Stimulated activated CD4-positive, alpha-beta T cell treated with anti-CD3 and anti-CD28 coated beads, Interleukin-2, amount 100 ng/mL, for 24 hours (primary cell): ENCODE data around the gene REST.
A peak's percentile ranks its signal among the peaks of the same experiment; 100 is the strongest.

ENCODE experiments used
- DNase-seq, 2 donors: peaks; one replicate each; pipeline ENCODE4 v3.0.0-alpha.2; 2020

The REST gene

DNA sequence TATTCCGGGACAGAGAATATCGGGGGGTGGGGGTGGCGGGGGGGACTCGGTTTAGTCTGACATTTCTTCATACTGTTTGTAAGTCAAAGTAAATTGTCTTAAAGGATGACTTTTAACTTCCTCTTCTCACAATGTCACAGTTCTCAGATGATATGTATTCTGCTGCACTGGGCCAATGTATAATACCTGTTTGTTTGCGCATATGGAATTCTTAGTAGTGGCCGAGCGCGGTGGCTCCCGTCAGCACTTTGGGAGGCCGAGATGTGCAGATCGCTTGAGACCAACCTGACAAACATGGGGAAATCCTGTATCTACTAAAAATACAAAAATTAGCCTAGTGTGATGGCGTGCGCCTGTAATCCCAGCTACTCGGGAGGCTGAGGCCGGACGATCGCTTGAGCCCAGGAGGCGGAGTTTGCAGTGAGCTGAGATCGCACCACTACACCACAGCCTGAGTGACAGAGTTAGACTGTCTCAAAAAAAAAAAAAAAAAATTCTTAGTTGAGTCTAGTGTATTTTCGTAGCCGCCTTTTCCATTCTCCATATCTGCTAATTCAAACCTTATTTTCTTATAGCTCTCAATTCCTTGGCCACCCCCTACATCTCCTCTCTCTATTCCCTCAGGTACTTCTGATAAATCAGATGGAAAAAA, 71.8 kb downstream of the REST start:
- DNase-seq: peak; percentile 50 to 61

DNA sequence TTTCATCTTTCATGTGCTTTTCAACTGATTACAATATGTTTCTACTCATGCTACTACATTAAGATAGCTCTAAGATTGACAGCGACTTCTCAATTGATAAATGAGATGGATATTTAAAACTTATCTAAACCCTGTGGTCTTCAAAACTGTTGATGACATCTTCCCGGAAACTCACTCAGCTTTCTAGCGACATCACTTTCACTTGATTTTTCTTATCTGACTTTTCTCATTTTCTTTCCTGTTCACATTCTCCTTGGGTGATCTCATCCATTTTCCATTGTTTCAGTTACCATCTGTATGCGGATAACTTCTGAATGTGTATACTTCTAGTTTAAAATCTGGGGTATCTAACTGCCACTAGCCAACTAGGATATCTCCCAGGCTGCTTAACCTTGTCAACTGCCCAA, 74.1 kb downstream of the REST start:
- no peak for DNase-seq

- DNase-seq: no peak
Observed at GRCh38 chr4:56986192-56986591, 78.5 kb downstream of the REST start.

DNA sequence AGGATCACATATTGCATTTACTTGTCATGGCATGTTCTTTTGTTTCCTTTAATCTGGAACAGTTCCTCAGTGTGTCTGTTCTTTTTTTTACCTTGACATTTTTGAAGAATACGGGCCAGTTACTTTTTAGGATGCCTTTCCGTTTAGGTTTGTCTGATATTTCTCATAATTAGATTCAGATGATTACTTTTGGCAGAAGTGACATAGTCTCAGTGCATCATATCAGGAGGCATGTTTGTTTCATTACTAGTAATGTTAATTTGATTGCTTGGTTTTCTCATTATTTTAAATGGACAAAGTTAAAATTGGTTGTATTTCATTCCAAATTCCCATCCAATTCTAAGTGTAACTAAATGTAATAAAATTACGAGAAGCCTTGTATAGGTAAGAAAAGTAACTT, 79.3 kb downstream of the REST start:
- no peak for DNase-seq

DNA sequence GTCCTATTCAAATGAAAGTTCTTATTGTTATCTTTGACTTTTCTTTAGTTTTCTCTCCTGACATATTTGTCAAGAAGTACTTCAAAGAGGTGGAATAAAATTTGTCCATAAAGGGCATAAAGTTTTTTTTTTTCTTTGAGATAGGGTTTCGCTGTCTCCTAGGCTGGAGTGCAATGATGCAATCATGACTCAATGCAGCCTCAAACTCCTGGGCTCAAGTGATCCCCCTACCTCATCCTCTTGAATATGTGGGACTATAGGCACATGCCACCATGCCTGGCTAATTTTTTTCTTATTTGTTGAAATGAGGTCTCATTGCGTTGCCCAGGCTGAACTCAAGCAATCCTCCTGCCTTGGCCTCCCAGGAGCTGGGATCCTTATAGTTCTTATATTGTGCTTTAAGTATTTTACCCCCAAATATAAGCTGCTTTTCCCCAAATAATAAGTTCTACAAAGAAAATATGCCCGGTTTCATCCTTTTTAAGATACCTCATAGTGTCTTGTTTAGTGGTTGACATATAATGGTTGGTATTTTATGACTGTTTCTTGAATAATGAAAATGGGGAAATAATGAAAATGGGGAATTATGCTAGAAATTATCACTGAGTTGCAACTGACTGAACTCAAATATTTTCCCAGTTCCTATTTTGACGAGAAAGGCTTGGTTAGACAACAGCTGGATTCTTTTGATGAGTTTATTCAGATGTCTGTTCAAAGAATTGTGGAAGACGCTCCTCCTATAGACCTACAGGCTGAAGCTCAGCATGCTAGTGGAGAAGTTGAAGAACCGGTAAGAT, 82.6 kb downstream of the REST start:
- DNase-seq: no peak

- no peak for DNase-seq
Observed at GRCh38 chr4:56995525-56995924, 87.8 kb downstream of the REST start.

DNA sequence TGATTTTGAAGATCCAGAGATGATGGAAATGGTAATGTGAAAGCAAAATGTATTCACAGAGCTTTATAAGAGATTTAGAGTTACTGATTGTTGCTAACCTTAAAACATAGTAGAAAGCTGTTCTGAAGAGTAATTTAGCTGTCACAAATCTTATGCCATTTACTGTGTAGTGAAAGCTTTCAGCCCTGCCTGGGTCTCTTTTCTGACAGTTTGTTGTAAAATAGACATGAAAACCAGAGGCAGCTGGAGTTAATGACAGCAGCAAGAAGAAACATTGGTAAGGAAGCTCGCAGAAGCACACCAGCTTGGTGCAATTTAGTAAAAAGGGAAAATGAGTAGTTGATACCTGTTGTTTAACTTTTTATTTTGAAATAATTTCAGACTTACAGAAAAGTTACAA, 92.1 kb downstream of the REST start:
- DNase-seq: no peak

GRCh38 chr4:57013543-57014120, 105.9 kb downstream of the REST start:
- DNase-seq: no peak
